ENCODE data around the gene ARRDC4.

ARRDC4 gene

GRCh38 chr15:98017150-98017964, 56.9 kb downstream of the ARRDC4 start:
- Mint-ChIP-seq H3K4me3 (no peak overlapping the region), H3K27me3 (peaks cover 5 to 6% of the 10 kb centered on the region in 2 donors), H3K36me3 (no peaks in the 10 kb centered on the region), H3K4me1 (peaks cover 6% of the 10 kb centered on the region in 2 donors), H3K27ac (no peak overlapping the region), H3K9me3 (no peaks in the 10 kb centered on the region)
- DNase-seq (no peak), ATAC-seq (replicated peaks) (no peak)

GRCh38 chr15:98018761-98019351, 58.4 kb downstream of the ARRDC4 start:
- Mint-ChIP-seq H3K27ac (no peak overlapping the region), H3K4me1 (no peaks in the 10 kb centered on the region), H3K9me3 (peaks cover 4 to 6% of the 10 kb centered on the region in 2 donors), H3K36me3 (peaks cover 0 to 1% of the 10 kb centered on the region in 2 donors), H3K27me3 (peaks cover 8 to 11% of the 10 kb centered on the region in 2 donors), H3K4me3 (no peak overlapping the region)
- no peak for ATAC-seq (replicated peaks)
- DNase-seq, result no peak

Measured in stimulated activated naive B cell treated with anti-CD40 and anti-IgM and Interleukin-4, amounts not matched to agents 10 μg/mL and 1 μg/mL and 100 μg/mL, for 72 hours (primary cell).